ENCODE data around the gene FNIP1. TPM values are rescaled to one million over a fixed set of nuclear protein-coding genes. Genes with fewer than 3 reads are reported as not detected.

Gene FNIP1
- total RNA-seq, 2 donors from 2014 or later, result 52.9 to 54.7 TPM

DNA sequence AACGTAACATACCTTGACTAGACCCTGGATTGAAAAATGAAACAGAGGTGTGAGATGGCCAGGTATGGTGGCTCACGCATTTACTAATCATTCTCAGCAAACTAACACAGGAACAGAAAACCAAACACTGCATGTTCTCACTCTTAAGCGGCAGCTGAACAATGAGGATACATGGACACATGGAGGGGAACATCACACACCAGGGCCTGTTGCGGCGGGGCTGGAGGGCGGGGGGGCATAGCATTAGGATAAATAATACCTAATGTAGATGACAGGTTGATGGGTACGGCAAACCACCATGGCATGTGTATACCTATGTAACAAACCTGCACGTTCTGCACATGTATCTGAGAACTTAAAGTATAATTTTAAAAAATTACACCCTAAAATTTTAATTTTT is 177.7 kb downstream of the FNIP1 start:
- no peak overlapping the region for H3K4me3 ChIP-seq
- TF ChIP-seq, protein P1, sequence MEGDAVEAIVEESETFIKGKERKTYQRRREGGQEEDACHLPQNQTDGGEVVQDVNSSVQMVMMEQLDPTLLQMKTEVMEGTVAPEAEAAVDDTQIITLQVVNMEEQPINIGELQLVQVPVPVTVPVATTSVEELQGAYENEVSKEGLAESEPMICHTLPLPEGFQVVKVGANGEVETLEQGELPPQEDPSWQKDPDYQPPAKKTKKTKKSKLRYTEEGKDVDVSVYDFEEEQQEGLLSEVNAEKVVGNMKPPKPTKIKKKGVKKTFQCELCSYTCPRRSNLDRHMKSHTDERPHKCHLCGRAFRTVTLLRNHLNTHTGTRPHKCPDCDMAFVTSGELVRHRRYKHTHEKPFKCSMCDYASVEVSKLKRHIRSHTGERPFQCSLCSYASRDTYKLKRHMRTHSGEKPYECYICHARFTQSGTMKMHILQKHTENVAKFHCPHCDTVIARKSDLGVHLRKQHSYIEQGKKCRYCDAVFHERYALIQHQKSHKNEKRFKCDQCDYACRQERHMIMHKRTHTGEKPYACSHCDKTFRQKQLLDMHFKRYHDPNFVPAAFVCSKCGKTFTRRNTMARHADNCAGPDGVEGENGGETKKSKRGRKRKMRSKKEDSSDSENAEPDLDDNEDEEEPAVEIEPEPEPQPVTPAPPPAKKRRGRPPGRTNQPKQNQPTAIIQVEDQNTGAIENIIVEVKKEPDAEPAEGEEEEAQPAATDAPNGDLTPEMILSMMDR (IDR thresholded peaks at IDR 0.05), result no peak
- no peaks in the 10 kb centered on the region for H3K36me3 ChIP-seq
- H3K9me3 ChIP-seq, result no peaks in the 10 kb centered on the region
- no peak for ATAC-seq (ENCODE audit: insufficient number of reproducible peaks, low FRiP score, low read depth)
- peaks cover 3 to 22% of the 10 kb centered on the region in 2 donors for H3K4me1 ChIP-seq (ENCODE audit: control insufficient read depth in 1 of 2, low read depth in 2 of 2)
- H3K27me3 ChIP-seq (replicated peaks; ENCODE audit: insufficient read depth), result no peaks in the 10 kb centered on the region
- no peak overlapping the region for H3K27ac ChIP-seq
- DNase-seq (ENCODE audit: low spot score), result no peak

DNA sequence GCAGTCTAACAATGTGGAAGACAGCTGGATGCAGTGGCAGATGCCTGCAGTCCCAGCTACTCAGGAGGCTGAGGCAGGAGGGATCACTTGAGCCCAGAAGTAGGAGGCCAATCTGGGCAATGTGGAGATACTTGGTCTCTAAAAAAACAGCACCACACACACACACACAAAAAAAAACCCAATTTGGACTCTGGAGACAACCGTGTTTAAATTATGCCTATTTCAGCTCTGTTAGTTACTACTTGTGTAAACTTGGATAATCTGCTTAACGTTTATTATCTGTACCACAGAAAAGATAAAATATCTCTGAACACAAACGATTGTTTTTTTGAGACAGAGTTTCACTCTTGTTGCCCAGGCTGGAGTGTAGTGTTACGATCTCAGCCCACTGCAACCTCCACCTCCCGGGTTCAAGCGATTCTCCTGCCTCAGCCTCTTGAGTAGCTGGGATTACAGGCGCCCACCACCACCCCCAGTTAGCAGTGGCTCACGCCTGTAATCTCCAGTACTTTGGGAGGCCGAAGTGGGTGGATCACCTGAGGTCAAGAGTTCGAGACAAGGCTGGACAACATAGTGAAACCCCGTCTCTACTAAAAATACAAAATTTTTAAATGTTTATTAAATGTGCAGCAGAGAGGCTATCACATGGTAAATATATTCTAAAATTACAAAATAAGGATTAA is 179.5 kb downstream of the FNIP1 start:
- H3K4me1 ChIP-seq (ENCODE audit: control insufficient read depth in 1 of 2, low read depth in 2 of 2), result peaks cover 0 to 13% of the 10 kb centered on the region in 2 donors
- no peaks in the 10 kb centered on the region for H3K36me3 ChIP-seq
- H3K27ac ChIP-seq, result no peak overlapping the region
- H3K4me3 ChIP-seq, result no peak overlapping the region
- H3K9me3 ChIP-seq, result no peaks in the 10 kb centered on the region
- DNase-seq (ENCODE audit: low spot score), result no peak
- H3K27me3 ChIP-seq (replicated peaks; ENCODE audit: insufficient read depth), result no peaks in the 10 kb centered on the region
- TF ChIP-seq, protein P1 (IDR thresholded peaks at IDR 0.05), result no peak
- ATAC-seq (ENCODE audit: insufficient number of reproducible peaks, low FRiP score, low read depth), result no peak

DNA sequence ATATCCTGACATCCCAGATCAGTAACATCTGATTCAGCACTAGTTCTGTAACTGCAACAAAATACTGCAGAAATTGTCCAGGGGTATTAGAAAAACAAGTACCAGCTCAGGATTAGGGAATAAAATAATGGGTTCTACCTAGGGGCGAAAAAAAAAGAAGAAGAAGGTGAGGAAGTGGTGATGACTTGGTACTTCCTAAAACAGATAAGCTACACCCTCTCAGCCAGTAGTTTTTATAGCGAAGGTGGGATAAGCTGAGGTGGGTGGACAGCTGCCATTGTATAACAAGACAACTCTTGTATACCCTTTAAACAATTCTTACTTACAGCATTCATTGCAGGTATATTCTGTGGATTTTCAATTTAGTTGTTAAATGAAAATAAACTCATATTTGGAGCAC is 180.9 kb downstream of the FNIP1 start:
- TF ChIP-seq, protein P1 (IDR thresholded peaks at IDR 0.05), result no peak
- H3K4me1 ChIP-seq (ENCODE audit: control insufficient read depth in 1 of 2, low read depth in 2 of 2), result peaks cover 0 to 9% of the 10 kb centered on the region in 2 donors
- no peak for ATAC-seq (ENCODE audit: insufficient number of reproducible peaks, low FRiP score, low read depth)

DNA sequence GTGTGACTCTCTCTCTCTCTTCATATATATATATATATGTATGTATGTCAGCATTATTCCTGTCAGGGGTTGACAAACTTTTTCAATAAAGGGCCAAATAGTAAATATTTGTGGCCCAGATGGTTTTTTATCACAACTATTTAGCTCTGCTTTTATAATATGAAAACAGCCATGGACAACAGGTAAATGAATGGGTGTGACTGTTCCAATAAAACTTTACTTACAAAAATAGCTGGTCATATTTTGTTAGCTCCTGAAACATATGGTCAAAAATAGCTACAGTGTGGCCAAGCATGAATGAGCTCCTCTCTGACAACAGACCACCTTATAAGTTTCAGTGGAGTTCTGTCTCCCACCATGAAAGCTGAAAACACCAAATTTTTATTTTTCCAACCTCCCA is 183.4 kb downstream of the FNIP1 start:
- Histone ChIP-seq H3K36me3 (no peaks in the 10 kb centered on the region), H3K4me3 (no peak overlapping the region), H3K27ac (no peak overlapping the region), H3K9me3 (no peaks in the 10 kb centered on the region), H3K27me3 (replicated peaks; ENCODE audit: insufficient read depth) (no peaks in the 10 kb centered on the region), H3K4me1 (ENCODE audit: control insufficient read depth in 1 of 2, low read depth in 2 of 2) (peaks cover 13 to 25% of the 10 kb centered on the region in 2 donors)
- ATAC-seq (ENCODE audit: insufficient number of reproducible peaks, low FRiP score, low read depth) (no peak), DNase-seq (ENCODE audit: low spot score) (no peak)
- TF ChIP-seq, protein P1 (IDR thresholded peaks at IDR 0.05), result no peak

More for the DNA sequence above, 180.9 kb downstream of the FNIP1 start:
- Histone ChIP-seq H3K27me3 (replicated peaks; ENCODE audit: insufficient read depth) (no peaks in the 10 kb centered on the region), H3K9me3 (no peaks in the 10 kb centered on the region), H3K4me3 (no peak overlapping the region), H3K36me3 (no peaks in the 10 kb centered on the region), H3K27ac (no peak overlapping the region)
- DNase-seq (ENCODE audit: low spot score), result no peak

DNA sequence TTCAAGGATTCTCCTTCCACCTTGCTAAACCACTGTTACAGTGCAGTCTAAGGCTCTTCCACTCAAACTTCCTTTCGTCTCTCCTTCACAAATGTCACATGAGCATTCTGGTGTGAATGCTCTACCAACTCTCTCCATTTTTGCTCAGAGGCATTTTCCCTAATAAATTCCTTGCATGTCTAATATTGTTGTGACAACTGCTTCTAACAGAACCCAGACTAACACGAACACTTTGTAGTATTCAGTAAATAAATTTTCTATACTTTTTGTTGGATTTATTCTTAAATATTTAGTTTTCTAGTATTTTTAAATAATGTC is 185.8 kb downstream of the FNIP1 start:
- Histone ChIP-seq H3K36me3 (no peaks in the 10 kb centered on the region), H3K9me3 (no peaks in the 10 kb centered on the region), H3K27ac (no peak overlapping the region), H3K4me3 (no peak overlapping the region), H3K4me1 (ENCODE audit: control insufficient read depth in 1 of 2, low read depth in 2 of 2) (peaks cover 26 to 39% of the 10 kb centered on the region in 2 donors), H3K27me3 (replicated peaks; ENCODE audit: insufficient read depth) (no peaks in the 10 kb centered on the region)
- DNase-seq (ENCODE audit: low spot score) (no peak), ATAC-seq (ENCODE audit: insufficient number of reproducible peaks, low FRiP score, low read depth) (no peak)
- TF ChIP-seq, protein P1 (IDR thresholded peaks at IDR 0.05), result no peak
